Activated T-cell treated with anti-CD3 and anti-CD28 coated beads, Interleukin-2, amount 50 U/mL, for 24 hours (primary cell): ENCODE measurements around the gene LDLRAD4.
A peak's percentile ranks its signal among the peaks of the same experiment; 100 is the strongest.

Experiments used
- DNase-seq: peaks from one replicate; pipeline ENCODE4 v3.0.0-alpha.2; 2020
- H3K27ac Mint-ChIP-seq: 2 replicates; pipeline ENCODE4 v1.8.0; 2020; ENCODE audit warnings: mild to moderate bottlenecking, mixed read lengths
- H3K27me3 Mint-ChIP-seq: 2 replicates; pipeline ENCODE4 v1.8.0; 2020; ENCODE audit warnings: mixed read lengths
- H3K36me3 Mint-ChIP-seq: 2 replicates; pipeline ENCODE4 v1.8.0; 2020; ENCODE audit warnings: low read depth, mixed read lengths
- H3K4me1 Mint-ChIP-seq: 2 replicates; pipeline ENCODE4 v1.8.0; 2020; ENCODE audit warnings: low read depth, mixed read lengths
- H3K4me3 Mint-ChIP-seq: 2 replicates; pipeline ENCODE4 v1.8.0; 2020; ENCODE audit warnings: mild to moderate bottlenecking, moderate library complexity, mixed read lengths
- H3K9me3 Mint-ChIP-seq: 2 replicates; pipeline ENCODE4 v1.8.0; 2020; ENCODE audit warnings: mixed read lengths

Gene LDLRAD4

DNA sequence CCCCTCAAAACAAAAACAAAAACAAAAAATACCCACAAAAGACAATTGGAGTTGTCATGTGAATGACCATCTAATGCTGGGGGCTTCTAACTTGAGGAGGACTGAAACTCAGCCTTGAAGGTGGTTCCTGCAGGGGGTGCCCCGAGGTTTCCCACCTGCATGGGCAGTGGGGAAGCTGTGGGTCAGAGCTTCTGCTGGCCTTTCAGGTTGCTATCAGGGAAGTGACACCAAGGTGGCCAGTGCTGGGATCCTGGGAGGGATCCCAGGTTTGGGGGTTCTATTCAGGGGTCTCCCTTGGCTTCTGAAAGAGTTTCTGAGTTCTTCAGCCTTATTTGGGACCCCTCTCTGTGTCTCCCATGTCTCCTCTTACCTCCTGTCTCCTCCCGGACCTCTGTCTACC is 62.8 kb downstream of the LDLRAD4 start:
- H3K4me3 Mint-ChIP-seq = no peak overlapping the region
- no peaks in the 10 kb centered on the region for H3K27me3 Mint-ChIP-seq
- no peaks in the 10 kb centered on the region for H3K9me3 Mint-ChIP-seq

DNA sequence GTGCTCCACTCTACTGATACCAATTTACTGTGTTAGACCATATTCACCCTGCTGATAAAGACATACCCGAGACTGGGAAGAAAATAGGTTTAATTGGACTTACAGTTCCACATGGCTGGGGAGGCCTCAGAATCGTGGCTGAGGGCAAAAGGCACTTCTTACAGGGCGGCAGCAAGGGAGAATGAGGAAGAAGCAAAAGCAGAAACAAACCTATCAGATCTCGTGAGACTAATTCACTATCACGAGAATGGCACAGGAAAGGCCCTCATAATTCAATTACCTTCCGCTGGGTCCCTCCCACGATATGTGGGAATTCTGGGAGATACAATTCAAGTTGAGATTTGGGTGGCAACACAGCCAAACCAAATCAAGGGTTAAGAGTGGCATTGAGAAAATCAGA is 65.2 kb downstream of the LDLRAD4 start:
- H3K9me3 Mint-ChIP-seq = no peaks in the 10 kb centered on the region
- no peak for DNase-seq
- no peak overlapping the region for H3K27ac Mint-ChIP-seq
- H3K27me3 Mint-ChIP-seq = no peaks in the 10 kb centered on the region
- no peak overlapping the region for H3K4me3 Mint-ChIP-seq
- peaks cover 79% of the 10 kb centered on the region for H3K4me1 Mint-ChIP-seq
- H3K36me3 Mint-ChIP-seq = peaks cover 20% of the 10 kb centered on the region

More for the DNA sequence above, 62.8 kb downstream of the LDLRAD4 start:
- DNase-seq = peak; percentile 14
- no peak overlapping the region for H3K27ac Mint-ChIP-seq
- peaks cover 86% of the 10 kb centered on the region for H3K4me1 Mint-ChIP-seq
- peaks cover 30% of the 10 kb centered on the region for H3K36me3 Mint-ChIP-seq

DNA sequence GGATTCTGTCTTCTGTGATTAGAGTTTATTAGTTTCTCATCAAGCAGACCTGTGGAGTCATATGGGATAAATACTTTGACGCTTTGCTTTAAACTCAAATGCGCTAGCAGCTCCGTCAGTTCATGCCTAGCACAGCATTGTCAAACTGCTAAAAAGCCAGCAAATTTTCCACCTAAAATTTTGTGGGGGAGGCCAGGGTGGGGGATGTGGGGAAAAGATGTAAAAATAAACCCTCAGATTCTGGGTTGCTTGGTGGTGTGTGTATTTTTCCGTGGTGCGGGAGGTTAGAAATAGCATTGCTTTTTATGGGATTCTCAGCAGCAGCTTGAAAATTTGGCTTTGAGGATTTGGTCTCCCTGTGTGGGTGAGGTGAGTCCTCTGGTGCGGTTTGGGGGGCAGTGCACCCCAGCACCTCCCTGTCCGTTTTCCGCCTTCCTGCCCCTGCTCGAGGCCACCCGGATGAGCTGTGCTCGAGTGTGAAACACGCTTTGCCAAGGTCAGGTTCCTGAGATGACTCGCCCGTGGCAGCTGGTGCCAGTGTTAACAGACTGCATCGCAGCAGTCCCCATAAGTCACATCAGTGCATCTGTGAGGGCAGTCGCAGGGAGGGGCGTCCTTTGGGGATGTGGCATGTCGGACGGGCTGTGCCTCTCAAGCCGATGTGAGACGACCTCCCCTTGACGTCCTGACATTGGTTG is 65.9 kb downstream of the LDLRAD4 start:
- DNase-seq = peak; percentile 61
- Mint-ChIP-seq H3K4me3 (peak overlapping the region; percentile 15), H3K27ac (peak overlapping the region; percentile 77), H3K36me3 (peaks cover 22% of the 10 kb centered on the region), H3K4me1 (peaks cover 79% of the 10 kb centered on the region), H3K27me3 (no peaks in the 10 kb centered on the region), H3K9me3 (no peaks in the 10 kb centered on the region)

DNA sequence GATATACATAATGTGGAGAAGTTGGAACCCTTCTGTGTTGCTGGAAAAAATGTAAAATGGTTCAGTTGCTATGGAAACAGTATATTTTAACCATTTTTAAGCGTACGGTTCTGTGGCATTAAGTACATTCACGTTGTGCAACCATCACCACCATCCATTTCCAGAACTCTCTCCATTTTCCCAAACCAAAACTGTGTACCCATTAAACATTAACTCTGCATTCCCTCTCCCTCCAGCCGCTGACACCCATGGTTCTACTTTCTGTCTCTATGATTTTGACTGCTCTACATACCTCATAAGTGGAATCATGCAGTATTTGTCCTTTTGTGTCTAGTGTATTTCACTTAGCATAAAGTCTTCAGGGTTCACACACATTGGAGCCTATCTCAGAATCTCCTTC is 67.3 kb downstream of the LDLRAD4 start:
- H3K9me3 Mint-ChIP-seq = no peaks in the 10 kb centered on the region
- H3K27me3 Mint-ChIP-seq = no peaks in the 10 kb centered on the region
- H3K4me1 Mint-ChIP-seq = peaks cover 79% of the 10 kb centered on the region
- DNase-seq = no peak
- H3K4me3 Mint-ChIP-seq = no peak overlapping the region
- H3K27ac Mint-ChIP-seq = no peak overlapping the region
- H3K36me3 Mint-ChIP-seq = peaks cover 17% of the 10 kb centered on the region

GRCh38 chr18:13286456-13287125 is 68.0 kb downstream of the LDLRAD4 start:
- H3K27ac Mint-ChIP-seq = no peak overlapping the region
- H3K9me3 Mint-ChIP-seq = no peaks in the 10 kb centered on the region
- peaks cover 84% of the 10 kb centered on the region for H3K4me1 Mint-ChIP-seq
- H3K27me3 Mint-ChIP-seq = no peaks in the 10 kb centered on the region
- H3K4me3 Mint-ChIP-seq = no peak overlapping the region
- no peak for DNase-seq
- peaks cover 16% of the 10 kb centered on the region for H3K36me3 Mint-ChIP-seq

- DNase-seq = no peak
- Mint-ChIP-seq H3K4me3 (no peak overlapping the region), H3K27ac (no peak overlapping the region), H3K4me1 (peaks cover 82% of the 10 kb centered on the region), H3K36me3 (peaks cover 10% of the 10 kb centered on the region), H3K9me3 (no peaks in the 10 kb centered on the region), H3K27me3 (no peaks in the 10 kb centered on the region)
These were observed 68.8 kb downstream of the LDLRAD4 start for GRCh38 chr18:13287372-13287771.

DNA sequence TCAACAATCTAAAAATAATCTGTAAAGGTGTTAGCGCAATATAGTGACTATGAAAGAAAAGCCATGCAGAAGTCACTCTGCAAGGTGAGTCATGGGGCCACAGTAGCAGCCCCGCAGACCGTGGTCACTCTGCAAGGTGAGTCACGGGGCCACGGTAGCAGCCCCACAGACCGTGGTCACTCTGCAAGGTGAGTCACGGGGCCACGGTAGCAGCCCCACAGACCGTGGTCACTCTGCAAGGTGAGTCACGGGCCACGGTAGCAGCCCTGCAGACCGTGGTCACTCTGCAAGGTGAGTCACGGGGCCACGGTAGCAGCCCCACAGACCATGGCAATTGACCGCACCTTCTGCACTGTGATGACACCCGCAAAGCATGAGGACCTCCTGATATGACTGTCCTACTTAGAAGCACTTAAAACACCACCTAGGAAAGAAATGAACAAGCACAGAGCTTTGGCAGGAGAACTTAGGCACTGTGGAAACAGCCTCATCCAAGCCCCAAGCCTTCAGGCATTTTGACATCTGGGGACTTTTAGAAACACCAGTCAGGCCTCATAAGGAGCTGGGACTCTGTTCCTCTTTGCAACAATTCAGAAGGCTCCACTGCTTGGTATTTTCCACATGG is 70.1 kb downstream of the LDLRAD4 start:
- Mint-ChIP-seq H3K4me3 (no peak overlapping the region), H3K36me3 (peaks cover 7% of the 10 kb centered on the region), H3K27me3 (no peaks in the 10 kb centered on the region), H3K4me1 (peaks cover 80% of the 10 kb centered on the region), H3K27ac (peak overlapping the region; percentile 62), H3K9me3 (no peaks in the 10 kb centered on the region)
- DNase-seq = no peak

DNA sequence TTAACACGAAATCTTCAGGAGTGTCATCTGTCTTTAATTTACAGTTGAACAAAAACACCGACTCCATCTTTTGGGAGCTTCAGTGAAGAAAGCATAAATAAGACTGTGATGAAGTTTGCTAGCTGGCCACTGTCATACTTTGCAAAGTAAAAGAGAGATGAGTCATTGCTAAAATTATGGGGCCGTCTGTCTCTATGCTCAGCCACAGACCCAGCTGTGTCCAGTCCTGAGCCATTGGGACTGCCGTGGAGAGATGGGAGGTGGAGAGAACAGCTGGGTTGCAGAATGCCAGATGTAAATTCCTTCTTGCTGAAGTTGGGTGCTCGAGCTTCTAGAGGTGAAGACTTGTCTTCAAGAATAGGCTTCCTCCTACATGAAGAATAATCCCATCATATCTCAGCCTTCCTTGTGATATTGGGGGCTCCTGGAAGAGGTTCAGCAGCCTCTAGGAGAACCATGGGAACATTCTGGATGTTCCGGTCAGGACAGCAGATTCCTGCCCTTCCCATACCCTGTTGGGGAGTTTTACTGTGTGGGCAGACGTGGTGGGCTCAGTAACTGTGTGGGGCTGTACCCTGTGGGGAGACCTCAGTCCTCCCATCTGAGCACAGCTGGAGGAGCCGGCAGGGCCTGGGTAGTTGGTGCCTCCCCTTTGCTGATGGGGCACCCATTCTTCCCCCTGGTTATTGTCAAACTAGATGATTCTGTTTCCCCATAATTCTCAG is 71.1 kb downstream of the LDLRAD4 start:
- DNase-seq = no peak
- H3K36me3 Mint-ChIP-seq = peaks cover 7% of the 10 kb centered on the region
- H3K4me1 Mint-ChIP-seq = peaks cover 80% of the 10 kb centered on the region
- peak overlapping the region; percentile 62 for H3K27ac Mint-ChIP-seq
- no peaks in the 10 kb centered on the region for H3K27me3 Mint-ChIP-seq
- no peak overlapping the region for H3K4me3 Mint-ChIP-seq
- H3K9me3 Mint-ChIP-seq = no peaks in the 10 kb centered on the region

GRCh38 chr18:13290856-13291271 is 72.3 kb downstream of the LDLRAD4 start:
- Mint-ChIP-seq H3K4me3 (peak overlapping the region; percentile 30), H3K27ac (peak overlapping the region; percentile 78), H3K9me3 (no peaks in the 10 kb centered on the region), H3K4me1 (peaks cover 85% of the 10 kb centered on the region), H3K36me3 (peaks cover 7% of the 10 kb centered on the region), H3K27me3 (no peaks in the 10 kb centered on the region)
- no peak for DNase-seq

DNA sequence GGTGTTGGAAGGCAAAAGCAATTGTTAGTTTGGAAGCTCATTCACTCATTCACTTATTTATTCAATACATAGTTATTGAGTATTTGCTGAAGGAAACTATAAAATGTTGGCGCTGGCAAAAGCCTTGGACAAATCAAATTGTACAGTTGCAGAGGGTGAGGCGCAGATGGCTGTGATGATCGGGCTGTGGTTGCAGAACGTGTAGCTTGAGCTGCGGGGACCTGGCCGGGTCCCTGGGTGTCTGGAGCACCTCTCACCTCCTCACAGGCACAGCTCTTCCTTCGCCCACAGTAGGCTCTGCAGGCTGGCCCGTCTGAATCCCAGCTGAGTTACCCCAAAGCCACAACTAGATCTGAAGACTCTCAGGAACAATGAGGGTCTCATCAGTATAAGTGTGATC is 72.7 kb downstream of the LDLRAD4 start:
- Mint-ChIP-seq H3K27ac (peak overlapping the region; percentile 78), H3K4me3 (no peak overlapping the region), H3K9me3 (no peaks in the 10 kb centered on the region), H3K36me3 (peaks cover 7% of the 10 kb centered on the region), H3K27me3 (no peaks in the 10 kb centered on the region), H3K4me1 (peaks cover 84% of the 10 kb centered on the region)
- DNase-seq = no peak

- peak overlapping the region; percentile 2 for H3K27ac Mint-ChIP-seq
- no peaks in the 10 kb centered on the region for H3K9me3 Mint-ChIP-seq
- peaks cover 7% of the 10 kb centered on the region for H3K36me3 Mint-ChIP-seq
- peaks cover 81% of the 10 kb centered on the region for H3K4me1 Mint-ChIP-seq
- H3K27me3 Mint-ChIP-seq = no peaks in the 10 kb centered on the region
- H3K4me3 Mint-ChIP-seq = no peak overlapping the region
- DNase-seq = no peak
These were observed 73.3 kb downstream of the LDLRAD4 start for GRCh38 chr18:13291745-13292447.

- no peak for DNase-seq
- Mint-ChIP-seq H3K4me3 (no peak overlapping the region), H3K27ac (no peak overlapping the region), H3K27me3 (no peaks in the 10 kb centered on the region), H3K4me1 (peaks cover 79% of the 10 kb centered on the region), H3K9me3 (no peaks in the 10 kb centered on the region), H3K36me3 (peaks cover 7% of the 10 kb centered on the region)
These were observed 74.2 kb downstream of the LDLRAD4 start for GRCh38 chr18:13292736-13293135.

- peaks cover 69% of the 10 kb centered on the region for H3K4me1 Mint-ChIP-seq
These were observed 75.7 kb downstream of the LDLRAD4 start for GRCh38 chr18:13294309-13294708.

DNA sequence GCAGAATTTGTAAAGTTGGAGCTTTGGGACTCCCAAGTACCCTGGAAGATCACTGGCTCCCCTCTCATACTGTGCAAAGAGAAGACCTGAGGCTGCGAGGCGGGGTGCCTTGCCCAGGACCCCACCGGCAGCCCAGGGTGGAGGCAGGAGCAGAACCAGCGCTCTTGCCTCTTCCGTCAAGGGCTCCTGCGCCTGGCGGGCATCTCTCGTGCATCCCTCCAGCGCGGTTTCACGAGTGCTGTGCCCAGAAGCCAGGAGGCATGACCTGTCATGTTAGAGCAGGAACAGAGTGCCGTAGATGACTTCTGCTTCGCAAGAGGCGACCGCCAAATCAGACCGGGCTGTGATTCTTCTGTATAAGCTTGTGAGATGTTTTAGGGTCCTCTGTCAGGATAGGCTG is 77.3 kb downstream of the LDLRAD4 start:
- no peak overlapping the region for H3K27ac Mint-ChIP-seq
- H3K4me1 Mint-ChIP-seq = peaks cover 53% of the 10 kb centered on the region
- no peak overlapping the region for H3K4me3 Mint-ChIP-seq
- no peaks in the 10 kb centered on the region for H3K9me3 Mint-ChIP-seq
- DNase-seq = no peak
- no peaks in the 10 kb centered on the region for H3K36me3 Mint-ChIP-seq
- no peaks in the 10 kb centered on the region for H3K27me3 Mint-ChIP-seq

More at GRCh38 chr18:13294309-13294708, 75.7 kb downstream of the LDLRAD4 start:
- no peak overlapping the region for H3K4me3 Mint-ChIP-seq
- H3K9me3 Mint-ChIP-seq = no peaks in the 10 kb centered on the region
- H3K27me3 Mint-ChIP-seq = no peaks in the 10 kb centered on the region
- no peak for DNase-seq
- H3K36me3 Mint-ChIP-seq = peaks cover 3% of the 10 kb centered on the region
- peak overlapping the region; percentile 78 for H3K27ac Mint-ChIP-seq
